ENCODE data around the gene CRELD2. TPM values are rescaled to one million over a fixed set of nuclear protein-coding genes. Genes with fewer than 3 reads are reported as not detected.

CRELD2 gene
- total and polyA plus RNA-seq, 2 experiments from 2014 or later, result 35.7 to 47.7 TPM

GRCh38 chr22:49942565-49943404 lies 24.4 kb downstream of the CRELD2 start (continued):
- TF ChIP-seq CTCF (conservative IDR thresholded peaks at IDR 0.05; ENCODE audit: low read depth in 2 of 2) (no peak), REST (IDR thresholded peaks at IDR 0.05; ENCODE audit: unreplicated experiment) (no peak), ZNF114 (CRISPR knock-in tag; IDR thresholded peaks at IDR 0.05) (no peak), NANOG (IDR thresholded peaks at IDR 0.05; ENCODE audit: borderline replicate concordance) (no peak), STAT1 (IDR thresholded peaks at IDR 0.05; ENCODE audit: unreplicated experiment) (no peak), ETS1 (IDR thresholded peaks at IDR 0.05) (no peak)

- Histone ChIP-seq H2AFZ (no peak overlapping the region), H3K4me2 (no peak overlapping the region), H4K20me1 (replicated peaks; ENCODE audit: insufficient read depth) (no peaks in the 10 kb centered on the region), H3K4me1 (ENCODE audit: insufficient read depth) (peaks cover 10% of the 10 kb centered on the region; the same call in 1 of the 2 replicates), H3K27me3 (ENCODE audit: insufficient read depth) (no peaks in the 10 kb centered on the region), H3F3A (replicated peaks; ENCODE audit: low read depth) (0 out of 2 replicates have a peak, but pooled peaks cover 2% of the 10 kb centered on the region), H3K9me2 (ENCODE audit: insufficient read depth) (no peaks in the 10 kb centered on the region), H3K27ac (ENCODE audit: low read depth) (no peak overlapping the region), H3K4me3 (no peak overlapping the region), H3K36me3 (ENCODE audit: insufficient read depth) (no peaks in the 10 kb centered on the region), H3K79me2 (replicated peaks; ENCODE audit: insufficient read depth) (no peaks in the 10 kb centered on the region)
- no peak overlapping the region for H3K4me3 Mint-ChIP-seq
- no peak overlapping the region for H3K27ac Mint-ChIP-seq
- peaks cover 3% of the 10 kb centered on the region; the same call in 1 of the 3 replicates for H3K36me3 Mint-ChIP-seq (ENCODE audit: low read depth)
- ATAC-seq (no peak; the same call in 2 of the 3 replicates), DNase-seq (ENCODE audit: low spot score) (no peak)
- peaks cover 8% of the 10 kb centered on the region; the same call in 2 of the 3 replicates for H3K9me3 Mint-ChIP-seq
- H3K27me3 Mint-ChIP-seq (ENCODE audit: insufficient read depth, low read depth, poor library complexity), result peaks cover 3% of the 10 kb centered on the region
- H3K4me1 Mint-ChIP-seq, result peaks cover 14% of the 10 kb centered on the region
- TF ChIP-seq CTCF (conservative IDR thresholded peaks at IDR 0.05; ENCODE audit: low read depth in 2 of 2), result no peak
- TF ChIP-seq CREB1 (CRISPR knock-in tag; IDR thresholded peaks at IDR 0.05; ENCODE audit: low read depth), result no peak
- TF ChIP-seq REST (IDR thresholded peaks at IDR 0.05; ENCODE audit: unreplicated experiment), result no peak
- no peak for TF ChIP-seq EZH2 (IDR thresholded peaks at IDR 0.05; ENCODE audit: low read depth, unreplicated experiment)
- no peak for TF ChIP-seq ETS1 (IDR thresholded peaks at IDR 0.05)
Observed at GRCh38 chr22:49943405-49943765, 25.0 kb downstream of the CRELD2 start.

Measured in GM23338 (cell line).